ENCODE results near the gene PARN.
"Not testable (repeated sequence)": the region's sequence is repeated elsewhere in the genome, so short reads cannot be mapped to it uniquely, and the experiment has no call there.

- TF ChIP-seq CTCF (conservative IDR thresholded peaks at IDR 0.05); ZFX (IDR thresholded peaks at IDR 0.05): not testable (repeated sequence)
Observed at GRCh38 chr16:14636951-14637240, 6.8 kb upstream of the PARN start.

Data from C4-2B (cell line).